ENCODE data around the gene ABHD6.

The ABHD6 gene

DNA sequence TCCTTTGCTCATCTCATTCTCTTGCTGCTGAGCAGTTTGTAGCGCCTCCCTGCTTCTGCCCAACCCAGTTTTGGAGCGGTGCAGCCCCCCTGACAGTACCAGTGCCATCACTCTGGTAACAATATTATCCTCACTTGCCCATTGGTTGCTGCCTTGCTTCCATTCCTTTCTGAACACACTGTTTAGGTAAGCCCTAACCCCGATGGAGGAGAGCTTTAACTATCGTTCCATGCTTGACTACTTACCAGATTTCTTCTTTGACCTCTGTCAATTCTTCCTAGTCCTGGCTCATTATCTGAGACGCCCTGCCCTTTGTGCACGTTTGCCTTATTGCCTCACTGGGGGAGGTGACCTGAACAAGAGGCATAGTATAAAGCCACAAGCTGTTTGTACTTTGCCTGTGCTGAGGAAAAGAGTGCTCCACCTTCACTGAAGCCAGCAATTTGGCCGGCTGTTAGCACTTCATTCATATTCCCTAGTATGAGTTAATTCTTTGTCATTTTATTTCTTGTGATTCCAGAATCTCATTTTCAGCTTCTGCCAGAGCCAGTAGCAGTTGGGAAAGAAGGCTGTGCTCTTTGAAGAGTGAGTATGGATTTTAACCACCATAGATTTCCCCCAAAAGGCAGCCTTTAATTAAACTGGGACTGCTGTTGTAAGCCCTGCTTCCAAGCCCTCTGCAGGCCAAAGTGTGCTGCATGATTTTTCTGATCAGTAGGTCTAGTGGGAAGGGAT, 11.9 kb downstream of the ABHD6 start:
- Histone ChIP-seq H3K27ac (ENCODE audit: extremely low read depth, low read depth, low read length) (no peak overlapping the region), H3K36me3 (ENCODE audit: control insufficient read depth in 2 of 2, insufficient read depth in 1 of 2, low read length in 2 of 2) (no peaks in the 10 kb centered on the region), H3K4me3 (ENCODE audit: low read depth, low read length) (no peak overlapping the region), H3K4me1 (ENCODE audit: control insufficient read depth, insufficient read depth, low read length) (peaks cover 4% of the 10 kb centered on the region), H3K9me3 (ENCODE audit: control insufficient read depth, insufficient read depth, low read depth, low read length) (no peaks in the 10 kb centered on the region)
- no peak for TF ChIP-seq ZNF169 (tag by site-specific recombination; IDR thresholded peaks at IDR 0.05)
- TF ChIP-seq ZNF302 (tag by site-specific recombination; IDR thresholded peaks at IDR 0.05; ENCODE audit: low read depth): no peak
- no peak for TF ChIP-seq ZNF596 (tag by site-specific recombination; IDR thresholded peaks at IDR 0.05)
- peak; percentile 35; the same call in 1 of the 2 replicates for TF ChIP-seq ZNF335 (tag by site-specific recombination; conservative IDR thresholded peaks at IDR 0.05)
- no peak for TF ChIP-seq SP3 (tag by site-specific recombination; IDR thresholded peaks at IDR 0.05)
- TF ChIP-seq ZNF18 (tag by site-specific recombination; IDR thresholded peaks at IDR 0.05): no peak
- TF ChIP-seq ZNF621 (tag by site-specific recombination; IDR thresholded peaks at IDR 0.05): no peak
- no peak for TF ChIP-seq WT1 (tag by site-specific recombination; IDR thresholded peaks at IDR 0.05)
- peak; percentile 42; the same call in 1 of the 2 replicates for TF ChIP-seq SP7 (tag by site-specific recombination; IDR thresholded peaks at IDR 0.05)
- CTCF ChIA-PET: interaction anchor here (0.7 to 1.1 kb wide), 2 partner anchors 50 to 72 kb away, joined by 3 to 4 read pairs; no protein-coding TSS in a partner anchor
- POLR2A ChIA-PET: no interaction called here

- TF ChIP-seq ZNF302 (tag by site-specific recombination; IDR thresholded peaks at IDR 0.05; ENCODE audit: low read depth): no peak
- TF ChIP-seq CTCF (tag by site-specific recombination; IDR thresholded peaks at IDR 0.05): 0 out of 2 replicates have a peak, but pooled peaks have one; percentile 36
- ChIA-PET POLR2A (no interaction called here), CTCF (interaction anchor here (0.5 to 1.1 kb wide), 3 partner anchors 30 to 82 kb away, joined by 3 to 4 read pairs (median 4); no protein-coding TSS in a partner anchor)
- no peaks in the 10 kb centered on the region for H3K36me3 ChIP-seq (ENCODE audit: control insufficient read depth in 2 of 2, insufficient read depth in 1 of 2, low read length in 2 of 2)
- no peak overlapping the region for H3K4me3 ChIP-seq (ENCODE audit: low read depth, low read length)
- H3K9me3 ChIP-seq (ENCODE audit: control insufficient read depth, insufficient read depth, low read depth, low read length): no peaks in the 10 kb centered on the region
- no peak overlapping the region for H3K27ac ChIP-seq (ENCODE audit: extremely low read depth, low read depth, low read length)
- H3K4me1 ChIP-seq (ENCODE audit: control insufficient read depth, insufficient read depth, low read length): peaks cover 4% of the 10 kb centered on the region
Observed at GRCh38 chr3:58250093-58250707, 12.6 kb downstream of the ABHD6 start.

DNA sequence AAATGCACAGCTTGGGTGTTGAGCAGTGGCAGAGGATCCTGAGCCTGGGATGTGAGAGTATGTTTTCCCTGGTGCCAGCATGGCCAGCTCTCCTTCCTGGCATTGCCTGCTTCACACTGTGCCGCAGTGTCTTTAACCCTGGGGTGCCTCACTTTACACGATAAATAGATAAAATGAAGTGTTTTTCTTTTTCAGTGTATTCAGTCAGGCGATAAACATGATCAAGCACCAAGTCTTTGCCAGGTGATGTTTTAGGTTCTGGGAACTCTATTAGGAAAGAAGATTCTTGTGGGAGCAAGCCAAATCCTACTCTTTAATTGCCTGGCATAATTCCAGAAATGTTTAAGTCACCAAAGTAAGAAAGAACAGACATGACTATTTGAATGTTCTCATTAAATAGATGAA, 14.0 kb downstream of the ABHD6 start:
- H3K27ac ChIP-seq (ENCODE audit: extremely low read depth, low read depth, low read length): no peak overlapping the region
- peaks cover 4% of the 10 kb centered on the region for H3K4me1 ChIP-seq (ENCODE audit: control insufficient read depth, insufficient read depth, low read length)
- CTCF ChIA-PET: no interaction called here
- POLR2A ChIA-PET: no interaction called here
- no peaks in the 10 kb centered on the region; a peak in 1 of 3 replicates for H3K36me3 ChIP-seq (ENCODE audit: control insufficient read depth in 2 of 2, insufficient read depth in 1 of 2, low read length in 2 of 2)
- no peaks in the 10 kb centered on the region for H3K9me3 ChIP-seq (ENCODE audit: control insufficient read depth, insufficient read depth, low read depth, low read length)
- no peak overlapping the region for H3K4me3 ChIP-seq (ENCODE audit: low read depth, low read length)
- TF ChIP-seq ZNF335 (tag by site-specific recombination; conservative IDR thresholded peaks at IDR 0.05) (0 out of 2 replicates have a peak, but pooled peaks have one; percentile 29), IKZF3 (tag by site-specific recombination; IDR thresholded peaks at IDR 0.05) (peak; percentile 69), BCL11B (tag by site-specific recombination; IDR thresholded peaks at IDR 0.05; ENCODE audit: low read depth) (0 out of 2 replicates have a peak, but pooled peaks have one; percentile 60), ZNF184 (tag by site-specific recombination; IDR thresholded peaks at IDR 0.05) (no peak), ZXDB (tag by site-specific recombination; IDR thresholded peaks at IDR 0.05) (no peak), ZBTB21 (tag by site-specific recombination; IDR thresholded peaks at IDR 0.05) (no peak), ZIC2 (tag by site-specific recombination; IDR thresholded peaks at IDR 0.05) (peak; percentile 83), PRDM6 (tag by site-specific recombination; IDR thresholded peaks at IDR 0.05) (peak; percentile 69), ZNF48 (tag by site-specific recombination; IDR thresholded peaks at IDR 0.05) (no peak), OSR2 (tag by site-specific recombination; IDR thresholded peaks at IDR 0.05) (peak; percentile 26; the same call in 1 of the 2 replicates), ZNF18 (tag by site-specific recombination; IDR thresholded peaks at IDR 0.05) (peak; percentile 57; the same call in 1 of the 2 replicates), ZNF843 (tag by site-specific recombination; IDR thresholded peaks at IDR 0.05) (peak; percentile 46; the same call in 1 of the 2 replicates)
- TF ChIP-seq, protein P1, sequence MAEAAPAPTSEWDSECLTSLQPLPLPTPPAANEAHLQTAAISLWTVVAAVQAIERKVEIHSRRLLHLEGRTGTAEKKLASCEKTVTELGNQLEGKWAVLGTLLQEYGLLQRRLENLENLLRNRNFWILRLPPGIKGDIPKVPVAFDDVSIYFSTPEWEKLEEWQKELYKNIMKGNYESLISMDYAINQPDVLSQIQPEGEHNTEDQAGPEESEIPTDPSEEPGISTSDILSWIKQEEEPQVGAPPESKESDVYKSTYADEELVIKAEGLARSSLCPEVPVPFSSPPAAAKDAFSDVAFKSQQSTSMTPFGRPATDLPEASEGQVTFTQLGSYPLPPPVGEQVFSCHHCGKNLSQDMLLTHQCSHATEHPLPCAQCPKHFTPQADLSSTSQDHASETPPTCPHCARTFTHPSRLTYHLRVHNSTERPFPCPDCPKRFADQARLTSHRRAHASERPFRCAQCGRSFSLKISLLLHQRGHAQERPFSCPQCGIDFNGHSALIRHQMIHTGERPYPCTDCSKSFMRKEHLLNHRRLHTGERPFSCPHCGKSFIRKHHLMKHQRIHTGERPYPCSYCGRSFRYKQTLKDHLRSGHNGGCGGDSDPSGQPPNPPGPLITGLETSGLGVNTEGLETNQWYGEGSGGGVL (tag by site-specific recombination; IDR thresholded peaks at IDR 0.05): 0 out of 2 replicates have a peak, but pooled peaks have one; percentile 18

Data from HEK293 (cell line).